ENCODE measurements around the gene SMG1.
"Not testable (repeated sequence)": the region's sequence is repeated elsewhere in the genome, so short reads cannot be mapped to it uniquely, and the experiment has no call there.

Gene SMG1

DNA sequence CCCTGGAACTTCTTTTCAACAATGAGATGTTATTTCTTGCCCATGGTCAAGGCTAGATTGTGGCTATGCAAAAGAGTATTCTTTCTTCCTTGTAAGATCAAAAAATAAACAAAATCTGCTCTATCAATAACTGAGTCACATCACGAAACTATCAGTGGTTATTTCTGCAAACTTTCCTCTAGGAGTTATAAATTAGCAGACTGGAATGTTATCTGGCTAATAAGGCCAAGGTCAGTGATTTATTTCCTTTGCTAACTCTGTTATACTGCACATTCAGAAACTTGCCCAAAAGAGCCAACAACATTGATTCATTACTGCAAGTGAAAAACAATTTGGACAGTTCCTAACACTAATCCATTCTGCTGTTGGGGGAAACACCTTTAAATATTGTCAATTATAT lies 129.8 kb downstream of the SMG1 start:
- DNase-seq: no peak

- DNase-seq: no peak
These were observed 133.3 kb downstream of the SMG1 start for GRCh38 chr16:18792836-18793433.

GRCh38 chr16:18789850-18790706 lies 136.1 kb downstream of the SMG1 start, which contains the start of gene RPS15A:
TSS of gene RPS15A (minus strand) at chr16:18790334. CDS start at chr16:18789113, 1,221 bp downstream.
- peak; percentile 87 to 95 for DNase-seq

DNA sequence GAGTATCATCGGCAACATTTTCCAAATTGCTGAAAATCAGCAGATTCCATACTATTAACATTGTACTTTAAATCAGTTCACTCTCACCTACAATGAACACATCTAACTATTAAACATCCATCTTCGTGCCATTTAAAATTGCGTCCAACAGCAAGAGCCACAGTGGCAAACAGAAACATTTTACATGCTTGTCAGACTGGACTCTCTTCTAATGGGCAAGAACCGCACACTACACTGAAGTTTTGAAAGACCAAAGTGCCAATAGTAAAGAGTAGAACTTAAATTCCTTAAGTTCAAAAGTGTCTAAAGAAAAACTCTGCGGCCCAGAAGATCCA lies 136.7 kb downstream of the SMG1 start:
- DNase-seq: no peak

DNA sequence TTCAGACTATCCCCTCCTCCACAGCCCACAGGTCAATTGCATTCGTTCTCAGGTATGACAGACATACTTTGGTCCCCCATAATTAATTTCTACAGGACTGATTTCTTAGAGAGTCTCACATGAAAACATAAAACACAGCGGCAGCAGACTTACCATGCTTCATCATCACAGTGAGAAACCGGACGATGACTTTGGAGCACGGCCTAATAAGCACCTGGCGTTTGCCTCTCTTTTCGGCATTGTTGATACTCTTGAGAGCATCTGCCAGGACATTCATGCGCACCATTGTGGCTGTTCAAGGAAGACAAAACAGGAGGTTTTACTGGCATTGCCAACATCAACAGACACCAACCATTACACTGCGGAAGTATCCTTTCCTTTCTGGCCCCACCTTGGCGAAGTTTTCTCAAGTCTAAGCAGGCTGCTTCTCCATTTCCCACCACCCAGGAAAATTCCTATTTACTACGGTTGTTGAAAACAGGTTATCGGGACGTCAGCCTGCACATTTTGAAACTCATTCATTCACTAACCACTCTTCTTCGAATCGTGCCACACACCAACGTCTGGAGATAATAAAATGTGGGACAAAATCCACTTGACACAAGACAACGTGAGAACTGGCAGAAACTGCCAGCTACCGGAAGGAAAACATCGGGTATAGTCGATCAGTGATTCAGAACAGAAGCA lies 137.2 kb downstream of the SMG1 start:
- no peak for DNase-seq

GRCh38 chr16:18784917-18785623 lies 141.1 kb downstream of the SMG1 start:
- no peak for DNase-seq

DNA sequence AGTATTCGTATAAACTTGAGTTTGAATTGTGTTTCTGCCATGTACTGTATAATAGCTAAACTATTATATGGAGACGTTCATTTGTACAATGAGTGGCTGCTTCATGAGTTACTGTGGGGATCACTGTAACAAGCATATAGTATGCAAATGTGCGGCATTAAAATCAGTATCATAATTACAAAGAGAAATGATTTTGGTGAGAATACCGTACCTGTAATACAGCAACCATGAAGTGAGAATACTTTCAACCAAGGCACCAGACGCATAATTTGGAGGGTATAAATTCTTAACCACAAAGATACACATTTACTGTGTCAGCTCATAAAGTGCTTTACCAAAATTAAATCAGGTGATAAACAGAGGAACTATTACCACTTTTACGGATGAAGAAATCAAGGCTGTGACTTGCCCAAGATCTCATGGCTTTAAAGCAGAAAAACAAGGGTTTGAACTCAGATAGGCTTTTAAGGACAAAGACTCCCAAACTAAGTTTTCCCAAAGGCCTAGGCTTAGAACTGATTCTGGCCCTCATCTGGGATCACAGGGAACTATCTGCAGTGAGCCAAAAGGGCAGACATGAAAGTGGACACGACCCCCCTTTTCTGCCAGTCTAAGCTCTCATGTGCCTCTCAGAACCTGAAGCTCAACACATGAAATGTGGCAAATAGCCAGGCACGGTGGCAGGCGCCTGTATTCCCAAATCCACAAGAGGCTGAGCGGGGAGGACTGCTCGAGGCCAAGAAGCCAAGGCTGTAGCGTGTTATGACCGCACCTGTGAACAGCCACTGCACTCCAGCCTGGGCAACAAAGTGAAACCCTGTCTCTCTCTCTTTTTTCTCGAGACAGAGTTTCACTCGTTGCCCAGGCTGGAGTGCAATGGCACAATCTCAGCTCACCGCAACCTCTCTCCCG lies 142.5 kb downstream of the SMG1 start:
- DNase-seq: no peak

DNA sequence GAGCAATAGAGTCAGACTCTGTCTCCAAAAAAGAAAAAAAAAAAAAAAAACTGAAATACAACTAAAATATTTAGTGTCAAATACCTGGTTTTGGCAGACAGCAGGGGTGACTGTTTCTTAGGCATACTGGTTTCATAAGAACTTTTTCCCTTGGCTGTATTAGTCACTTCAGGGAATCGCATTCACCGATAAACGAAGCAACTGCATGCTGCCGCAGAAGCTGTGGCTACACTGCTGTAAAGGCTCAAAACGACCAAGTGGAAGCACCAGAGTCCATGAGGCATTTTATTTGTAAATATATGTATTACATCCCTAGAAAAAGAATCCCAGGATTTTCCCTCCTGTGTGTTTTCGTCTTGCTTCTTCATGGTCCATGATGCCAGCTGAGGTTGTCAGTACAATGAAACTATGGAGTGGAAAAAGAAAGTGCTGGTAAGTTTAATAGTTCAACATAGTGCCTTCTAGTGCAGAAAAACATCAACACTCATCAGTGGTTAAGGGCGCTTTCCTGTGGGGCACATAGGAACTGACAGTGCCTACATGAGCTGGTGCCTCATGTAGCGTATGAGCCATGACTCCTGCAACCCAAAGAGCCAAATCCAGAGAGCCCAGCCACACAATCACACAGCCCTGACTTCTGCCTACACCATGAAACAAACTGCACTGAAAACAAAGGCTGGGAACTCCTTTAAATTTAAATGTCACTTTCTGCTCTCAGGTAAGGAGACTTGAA lies 143.3 kb downstream of the SMG1 start:
- DNase-seq: no peak

GRCh38 chr16:18781232-18781631 lies 145.0 kb downstream of the SMG1 start:
- DNase-seq: not testable (repeated sequence)

- DNase-seq: not testable (repeated sequence)
These were observed 145.7 kb downstream of the SMG1 start for GRCh38 chr16:18780460-18781026.

DNA sequence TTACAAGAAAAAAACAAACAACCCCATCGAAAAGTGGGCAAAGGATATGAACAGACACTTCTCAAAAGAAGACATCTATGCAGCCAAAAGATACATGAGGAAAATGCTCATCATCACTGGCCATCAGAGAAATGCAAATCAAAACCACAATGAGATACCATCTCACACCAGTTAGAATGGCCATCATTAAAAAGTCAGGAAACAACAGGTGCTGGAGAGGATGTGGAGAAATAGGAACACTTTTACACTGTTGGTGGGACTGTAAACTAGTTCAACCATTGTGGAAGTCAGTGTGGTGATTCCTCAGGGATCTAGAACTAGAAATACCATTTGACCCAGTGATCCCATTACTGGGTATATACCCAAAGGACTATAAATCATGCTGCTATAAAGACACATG lies 148.5 kb downstream of the SMG1 start:
- not testable (repeated sequence) for DNase-seq

- DNase-seq: not testable (repeated sequence)
These were observed 149.9 kb downstream of the SMG1 start for GRCh38 chr16:18776334-18776733.

DNA sequence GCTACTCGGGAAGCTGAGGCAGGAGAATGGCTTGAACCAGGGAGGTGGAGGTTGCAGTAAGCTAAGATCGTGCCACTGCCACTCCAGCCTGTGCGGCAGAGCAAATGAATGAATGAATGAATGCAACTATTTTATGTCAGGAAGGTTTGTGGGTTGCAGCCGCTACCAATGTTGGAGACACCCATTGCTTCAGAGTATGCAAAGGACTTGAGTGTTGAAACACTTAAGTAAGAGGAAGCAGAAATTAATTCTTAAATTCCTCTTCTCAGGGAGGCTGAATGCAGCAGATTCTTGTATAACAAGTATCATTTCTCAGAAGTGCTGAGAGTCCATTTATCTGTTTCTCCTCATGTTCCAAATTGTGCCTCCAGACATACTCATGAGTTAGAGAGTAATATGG lies 151.6 kb downstream of the SMG1 start:
- DNase-seq: not testable (repeated sequence)

- not testable (repeated sequence) for DNase-seq
These were observed 154.0 kb downstream of the SMG1 start for GRCh38 chr16:18772171-18772570.

- not testable (repeated sequence) for DNase-seq
These were observed 155.8 kb downstream of the SMG1 start for GRCh38 chr16:18770336-18770962.

DNA sequence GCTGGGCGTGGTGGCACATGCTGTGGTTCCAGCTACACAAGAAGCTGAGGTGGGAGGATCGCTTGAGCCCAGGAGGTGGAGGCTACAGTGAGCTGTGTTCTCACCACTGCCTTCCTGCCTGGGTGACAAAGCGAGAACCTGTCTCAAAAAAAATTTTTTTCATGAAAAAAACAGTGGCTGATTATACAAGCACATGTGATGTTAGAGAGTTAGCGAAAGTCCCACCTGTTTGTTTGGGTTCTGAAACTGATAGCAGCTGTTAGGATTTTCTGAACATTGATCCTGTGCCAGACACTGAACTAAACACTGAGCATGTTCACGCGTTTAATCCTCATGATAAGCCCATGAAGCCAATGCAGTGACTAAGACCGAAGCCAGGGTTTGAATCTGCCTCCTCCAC lies 159.0 kb downstream of the SMG1 start:
- not testable (repeated sequence) for DNase-seq

DNA sequence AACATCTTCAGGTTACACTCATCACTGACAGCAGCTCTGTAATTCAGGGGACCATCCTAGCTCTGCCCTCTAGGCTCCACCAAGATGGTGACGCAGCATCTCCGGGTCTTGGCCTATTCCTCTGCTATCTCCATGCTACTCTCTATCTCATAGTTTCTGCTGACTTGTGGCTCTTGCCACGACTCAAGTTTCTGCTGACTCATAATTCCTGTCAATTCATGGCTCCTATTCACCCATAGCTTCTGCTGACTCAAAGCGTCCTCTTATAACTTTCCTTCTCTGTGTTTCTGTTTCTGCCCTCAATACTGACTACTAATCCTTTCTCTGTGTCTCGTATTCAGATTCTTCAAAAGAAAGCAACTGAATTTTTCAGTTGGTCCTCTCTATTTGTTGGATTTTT lies 163.5 kb downstream of the SMG1 start:
- not testable (repeated sequence) for DNase-seq

GRCh38 chr16:18759598-18760520 lies 166.3 kb downstream of the SMG1 start:
- DNase-seq: peak in 1 of 2 donors; percentile 30
